Spleen (tissue), 11 donors: ENCODE data around the gene SLC35F3. TPM values are rescaled to one million over a fixed set of nuclear protein-coding genes. Genes with fewer than 3 reads are reported as not detected.

Experiments
- DNase-seq: peaks from one replicate; pipeline ENCODE4 v3.0.0-alpha.2; 2020
- H3K27ac ChIP-seq, 8 donors: fragments of 200-600 bp; sonication (generic) in 7 of 8; 1 replicate in 4 of 8; 2 replicates in 4 of 8; pipeline versions ENCODE4 v1.5.0 to v1.8.0; 2016 to 2021; ENCODE audit warnings: inconsistent platforms in 4 of 8, mild to moderate bottlenecking in 4 of 8, moderate library complexity in 1 of 8
- H3K27me3 ChIP-seq, 7 donors: fragments of 200-600 bp; sonication (generic) in 6 of 7; replicated peaks in 1 of 7; 1 replicate in 4 of 7; 2 replicates in 3 of 7; pipeline versions ENCODE4 v1.5.0 to v1.8.0; 2016 to 2021; ENCODE audit warnings: inconsistent platforms in 3 of 7, mild to moderate bottlenecking in 1 of 7
- H3K36me3 ChIP-seq, 6 donors: fragments of 200-600 bp; sonication (generic) in 5 of 6; 1 replicate in 4 of 6; 2 replicates in 2 of 6; pipeline versions ENCODE4 v1.5.0 to v1.8.0; 2016 to 2021; ENCODE audit warnings: inconsistent platforms in 2 of 6
- H3K4me1 ChIP-seq, 6 donors: fragments of 200-600 bp; sonication (generic) in 5 of 6; 1 replicate in 3 of 6; 2 replicates in 3 of 6; pipeline versions ENCODE4 v1.5.0 to v1.8.0; 2016 to 2021; ENCODE audit warnings: inconsistent platforms in 3 of 6
- H3K4me3 ChIP-seq, 8 donors: fragments of 200-600 bp; sonication (generic) in 7 of 8; 1 replicate in 4 of 8; 2 replicates in 4 of 8; pipeline versions ENCODE4 v1.5.0 to v1.8.0; 2016 to 2021; ENCODE audit warnings: inconsistent platforms in 4 of 8, mild to moderate bottlenecking in 4 of 8, moderate library complexity in 2 of 8
- H3K9me3 ChIP-seq, 8 donors: fragments of 200-600 bp; sonication (generic) in 7 of 8; 1 replicate in 4 of 8; 2 replicates in 4 of 8; pipeline versions ENCODE4 v1.5.0 to v1.8.0; 2016 to 2021; ENCODE audit warnings: inconsistent platforms in 4 of 8
- CTCF ChIP-seq, 11 experiments: fragments of 200-600 bp in 7 of 11; fragments of 450-650 bp in 4 of 11; sonication (generic) in 4 of 11; IDR thresholded peaks in 8 of 11; conservative IDR thresholded peaks in 3 of 11; 1 replicate in 7 of 11; 2 replicates in 4 of 11; pipeline versions ENCODE4 v1.4.0 to v1.8.0; 2016 to 2021; ENCODE audit warnings: antibody characterized with exemption in 11 of 11, inconsistent platforms in 4 of 11, mild to moderate bottlenecking in 1 of 11
- POLR2A ChIP-seq, 3 donors: fragments of 450-650 bp; IDR thresholded peaks; one replicate each; pipeline ENCODE4 v1.5.1; 2017; ENCODE audit warnings: antibody characterized with exemption in 3 of 3, mild to moderate bottlenecking in 1 of 3
- POLR2AphosphoS5 ChIP-seq, 3 donors: sonication (generic); formaldehyde crosslinking; IDR thresholded peaks; one replicate each; pipeline ENCODE4 v1.5.1; 2017; ENCODE audit warnings: antibody characterized with exemption in 3 of 3
- WGBS, 5 donors: extraction: QIAGEN DNeasy Blood & Tissue Kit in 3 of 5; methylation state at CpG; one replicate each; pipeline versions ENCODE4 v1.1.5 to v1.1.7; 2013 to 2018; 5-methylcytosine and 5-hydroxymethylcytosine counted together
- intact Hi-C: fragments of 100-400 bp; cut with DNase I; formaldehyde crosslinking; loops from one replicate; pipeline ENCODE4 v1.15.0; 2023; ENCODE audit warnings: low total_unique reads
- polyA plus RNA-seq, 3 donors: library from polyadenylated mRNA; stranded (reverse); fragments of 200-250 nt; gene quantifications; one replicate each; pipeline ENCODE4 v1.2.1, GENCODE V29; 2013
- total RNA-seq, 7 donors: library from RNA; depleted of rRNA in 3 of 7; stranded (reverse); fragments of >200 nt in 3 of 7; fragmentation: NEBNext Ultra II Directional in 4 of 7; extraction: Animal tissue kit (Norgen Biotek cat#: 25700) in 4 of 7; gene quantifications; one replicate each; pipeline versions ENCODE4 v1.1.0 to v1.2.1, GENCODE V29; 2016 to 2021
- donor health status: healthy with polysubstance abuse.
- donor health status: DM: no; HTN: no; CAD: no; lungs with moderate emphysema.
- donor health status: DM: no; HTN: no; CAD: no.
- donor health status: Bipolar disorder and iron deficiency.
- donor health status: healthy.
- donor health status: DM: no; HTN: no; CAD: no.
- donor health status: DM: yes; HTN: yes; CAD: no.

The SLC35F3 gene
- total and polyA plus RNA-seq, 10 donors = 0.03 to 0.44 (median 0.11) TPM; not detected in 5

DNA sequence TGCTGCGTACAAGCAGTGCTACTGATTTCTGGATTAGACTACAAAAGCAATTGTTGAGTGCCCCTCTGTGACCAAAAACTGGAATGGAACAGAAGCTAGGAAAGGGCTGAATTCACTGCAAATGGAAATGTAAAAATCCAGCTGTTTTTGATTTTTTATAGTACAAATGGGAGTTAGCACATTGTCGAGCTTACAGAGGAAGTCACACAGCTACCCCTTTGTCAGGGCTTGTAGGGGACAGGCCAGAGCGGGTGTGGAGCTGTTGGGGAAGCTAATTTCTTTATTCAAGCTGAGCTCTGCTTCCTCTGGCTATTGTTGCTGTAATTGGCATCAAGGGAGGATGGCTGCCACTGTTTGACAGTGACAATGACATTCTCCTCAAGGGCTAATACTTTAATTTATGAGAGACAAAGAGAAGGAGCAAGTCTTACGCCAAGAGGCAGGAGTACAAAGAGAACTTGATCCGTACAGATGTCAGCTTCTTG is 96.1 kb downstream of the SLC35F3 start:
- no peak overlapping the region for H3K27ac ChIP-seq
- H3K36me3 ChIP-seq = no peaks in the 10 kb centered on the region
- H3K27me3 ChIP-seq = peaks cover 0 to 30% (median 0%) of the 10 kb centered on the region in 7 donors
- no peak for TF ChIP-seq CTCF (IDR thresholded peaks at IDR 0.05 in 8 of 11, conservative IDR thresholded peaks at IDR 0.05 in 3 of 11)
- DNase-seq = no peak
- H3K9me3 ChIP-seq = no peaks in the 10 kb centered on the region
- no peaks in the 10 kb centered on the region for H3K4me1 ChIP-seq
- intact Hi-C loops = no loop called here
- no peak overlapping the region for H3K4me3 ChIP-seq
- 47 to 70% (median 59%) methylated on average over 5 of the region's 5 CpGs for WGBS, 5 donors

- intact Hi-C loops = no loop called here
- H3K27me3 ChIP-seq = peaks cover 0 to 36% (median 0%) of the 10 kb centered on the region in 7 donors
- no peak for TF ChIP-seq POLR2A (IDR thresholded peaks at IDR 0.05)
- DNase-seq = no peak
- H3K4me1 ChIP-seq = no peaks in the 10 kb centered on the region
- H3K4me3 ChIP-seq = no peak overlapping the region
- no peaks in the 10 kb centered on the region for H3K36me3 ChIP-seq
- H3K9me3 ChIP-seq = no peaks in the 10 kb centered on the region
- H3K27ac ChIP-seq = no peak overlapping the region
Measured at GRCh38 chr1:234001817-234002216, 97.3 kb downstream of the SLC35F3 start.

DNA sequence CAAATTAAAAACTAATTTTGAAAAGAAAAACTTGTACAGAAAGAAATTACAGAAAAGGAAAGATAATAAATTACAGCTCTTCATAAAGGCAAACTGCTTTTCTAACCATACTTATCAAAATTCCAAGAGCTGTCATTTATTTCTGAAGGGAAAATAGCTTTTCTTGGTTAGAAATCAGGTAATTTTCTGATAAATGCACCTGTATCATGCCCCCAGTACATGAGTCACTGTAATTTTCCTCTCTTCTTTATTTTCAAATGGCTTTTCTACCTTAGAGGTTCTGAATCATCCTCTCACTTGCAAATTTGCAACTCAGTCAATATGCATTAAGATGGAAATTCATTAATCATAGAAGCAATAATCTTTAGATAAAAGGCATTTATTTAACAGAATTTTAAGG is 100.1 kb downstream of the SLC35F3 start:
- no peak for DNase-seq
- H3K4me3 ChIP-seq = no peak overlapping the region
- intact Hi-C loops = no loop called here

GRCh38 chr1:234007684-234008083 is 103.2 kb downstream of the SLC35F3 start:
- 63 to 96% (median 67%) methylated on average over 1 of the region's 1 CpG for WGBS, 5 donors
- H3K9me3 ChIP-seq = peaks cover 0 to 15% (median 6%) of the 10 kb centered on the region in 8 donors
- no peak for TF ChIP-seq CTCF (IDR thresholded peaks at IDR 0.05 in 8 of 11, conservative IDR thresholded peaks at IDR 0.05 in 3 of 11)
- no peak for TF ChIP-seq POLR2A (IDR thresholded peaks at IDR 0.05)
- TF ChIP-seq POLR2AphosphoS5 (IDR thresholded peaks at IDR 0.05) = no peak
- intact Hi-C loops = no loop called here
- no peaks in the 10 kb centered on the region for H3K36me3 ChIP-seq
- H3K4me3 ChIP-seq = no peak overlapping the region
- no peak for DNase-seq
- H3K27ac ChIP-seq = no peak overlapping the region
- H3K27me3 ChIP-seq = peaks cover 0 to 31% (median 0%) of the 10 kb centered on the region in 7 donors
- H3K4me1 ChIP-seq = no peaks in the 10 kb centered on the region

More for the DNA sequence above, 100.1 kb downstream of the SLC35F3 start:
- H3K4me1 ChIP-seq = no peaks in the 10 kb centered on the region
- H3K9me3 ChIP-seq = peaks cover 0 to 6% (median 2%) of the 10 kb centered on the region in 8 donors
- H3K27ac ChIP-seq = no peak overlapping the region
- no peaks in the 10 kb centered on the region for H3K36me3 ChIP-seq
- peaks cover 0 to 19% (median 0%) of the 10 kb centered on the region in 7 donors for H3K27me3 ChIP-seq
- TF ChIP-seq POLR2A (IDR thresholded peaks at IDR 0.05) (no peak), POLR2AphosphoS5 (IDR thresholded peaks at IDR 0.05) (no peak), CTCF (IDR thresholded peaks at IDR 0.05 in 8 of 11, conservative IDR thresholded peaks at IDR 0.05 in 3 of 11) (no peak)

GRCh38 chr1:234008591-234008990 is 104.1 kb downstream of the SLC35F3 start:
- DNase-seq = no peak
- Histone ChIP-seq H3K36me3 (no peaks in the 10 kb centered on the region), H3K27ac (no peak overlapping the region), H3K4me1 (no peaks in the 10 kb centered on the region), H3K4me3 (no peak overlapping the region), H3K27me3 (peaks cover 0 to 31% (median 0%) of the 10 kb centered on the region in 7 donors), H3K9me3 (peaks cover 0 to 15% (median 6%) of the 10 kb centered on the region in 8 donors)
- TF ChIP-seq POLR2A (IDR thresholded peaks at IDR 0.05) (no peak), CTCF (IDR thresholded peaks at IDR 0.05 in 8 of 11, conservative IDR thresholded peaks at IDR 0.05 in 3 of 11) (no peak), POLR2AphosphoS5 (IDR thresholded peaks at IDR 0.05) (no peak)
- intact Hi-C loops = no loop called here
